Middle frontal gyrus (tissue), 1 donor: ENCODE results near the gene CYP26B1.

Experiments
- DNase-seq: peaks from one replicate; pipeline ENCODE4 v3.0.0-alpha.2; 2015; ENCODE audit warnings: low spot score; ENCODE audit errors: extremely low spot score

The CYP26B1 gene, protein sequence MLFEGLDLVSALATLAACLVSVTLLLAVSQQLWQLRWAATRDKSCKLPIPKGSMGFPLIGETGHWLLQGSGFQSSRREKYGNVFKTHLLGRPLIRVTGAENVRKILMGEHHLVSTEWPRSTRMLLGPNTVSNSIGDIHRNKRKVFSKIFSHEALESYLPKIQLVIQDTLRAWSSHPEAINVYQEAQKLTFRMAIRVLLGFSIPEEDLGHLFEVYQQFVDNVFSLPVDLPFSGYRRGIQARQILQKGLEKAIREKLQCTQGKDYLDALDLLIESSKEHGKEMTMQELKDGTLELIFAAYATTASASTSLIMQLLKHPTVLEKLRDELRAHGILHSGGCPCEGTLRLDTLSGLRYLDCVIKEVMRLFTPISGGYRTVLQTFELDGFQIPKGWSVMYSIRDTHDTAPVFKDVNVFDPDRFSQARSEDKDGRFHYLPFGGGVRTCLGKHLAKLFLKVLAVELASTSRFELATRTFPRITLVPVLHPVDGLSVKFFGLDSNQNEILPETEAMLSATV

DNA sequence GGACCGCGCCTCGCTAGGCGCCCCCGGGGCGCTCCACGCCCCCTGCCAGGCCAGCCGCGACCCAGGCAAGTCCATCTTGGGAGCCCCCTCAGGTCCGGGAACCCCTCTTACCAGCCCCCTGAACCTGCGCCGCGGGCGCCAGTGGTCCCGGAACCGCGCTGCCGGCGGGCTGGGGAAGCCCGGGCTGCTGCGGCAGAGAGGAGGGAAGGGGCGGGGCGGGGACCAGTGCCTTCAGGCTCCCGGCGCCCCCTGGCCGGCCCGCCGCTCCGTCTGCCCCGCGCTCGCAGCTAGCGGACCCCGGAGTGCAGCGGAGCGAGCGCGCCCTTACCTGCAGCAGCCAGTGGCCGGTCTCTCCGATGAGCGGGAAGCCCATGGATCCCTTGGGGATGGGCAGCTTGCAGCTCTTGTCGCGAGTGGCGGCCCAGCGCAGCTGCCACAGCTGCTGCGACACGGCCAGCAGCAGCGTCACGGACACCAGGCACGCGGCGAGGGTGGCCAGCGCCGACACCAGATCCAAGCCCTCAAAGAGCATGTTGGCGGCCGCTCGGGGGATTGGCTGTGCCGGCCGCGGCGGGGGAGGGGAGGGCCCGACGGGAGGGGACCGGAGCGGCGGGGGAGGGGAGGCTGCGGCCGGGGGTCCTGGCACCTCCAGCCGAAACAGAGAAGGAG lies at the start of gene CYP26B1:
CYP26B1 (minus strand) TSS at position 560 of the 669 bp plus-strand sequence; CDS start at position 532, 28 bp downstream.
- no peak for DNase-seq

DNA sequence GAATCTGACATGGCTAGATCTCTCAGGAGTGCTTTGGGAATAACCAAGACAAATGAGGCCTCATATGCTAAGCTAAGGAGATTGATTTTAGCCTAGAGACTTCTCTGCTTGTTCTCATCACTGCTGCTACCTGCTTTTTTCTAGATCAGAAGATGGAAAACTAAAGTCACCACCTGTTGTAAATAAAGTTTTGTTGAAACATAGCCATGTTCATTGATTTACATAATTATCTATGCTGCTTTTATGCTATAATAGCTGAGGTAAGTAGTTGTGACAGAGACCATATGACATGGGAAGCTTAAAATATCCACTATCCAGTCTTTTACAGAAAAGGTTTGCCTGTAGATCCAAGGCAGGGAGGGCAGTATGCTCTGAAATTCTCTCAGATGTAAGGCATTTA lies 46.1 kb upstream of the CYP26B1 start:
- DNase-seq = no peak

DNA sequence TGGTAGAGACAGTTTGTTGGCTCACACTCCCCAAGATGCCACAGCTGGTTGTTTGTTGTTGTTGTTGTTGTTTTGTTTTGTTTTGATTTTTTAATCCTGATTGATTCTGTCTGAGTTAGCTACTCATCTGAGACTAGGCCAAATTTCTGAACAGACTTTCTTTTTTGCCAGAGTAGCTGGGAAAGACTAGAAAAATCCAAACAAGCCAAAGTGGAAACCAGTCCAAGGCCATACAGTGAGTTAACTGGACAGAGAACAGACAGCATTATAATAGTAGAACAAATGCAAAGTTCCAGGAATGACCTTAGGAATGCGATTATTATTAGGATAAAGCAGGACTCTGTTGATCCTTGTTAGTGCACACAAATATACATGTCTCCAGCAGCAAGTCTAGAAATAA lies 43.8 kb upstream of the CYP26B1 start:
- no peak for DNase-seq

DNA sequence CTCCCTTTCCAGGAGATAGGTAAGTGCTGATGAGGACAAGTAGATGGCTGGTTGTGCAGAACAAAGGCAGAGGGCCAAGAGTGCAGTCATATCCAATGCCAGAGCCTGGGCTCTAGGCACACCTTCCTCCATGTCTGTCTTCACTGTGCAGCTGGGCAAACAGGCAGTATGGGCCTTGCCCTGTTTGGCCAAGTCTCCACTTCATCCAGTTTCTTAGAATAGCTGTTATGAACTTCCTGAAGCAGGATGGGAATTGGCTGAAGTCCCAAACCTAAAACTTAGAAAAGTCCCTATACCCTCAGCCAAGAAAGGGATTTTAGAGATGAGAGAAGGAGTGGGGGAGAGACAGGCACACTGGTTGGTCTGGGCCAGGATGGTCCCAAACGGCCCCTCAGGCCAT lies 37.5 kb upstream of the CYP26B1 start:
- no peak for DNase-seq

DNA sequence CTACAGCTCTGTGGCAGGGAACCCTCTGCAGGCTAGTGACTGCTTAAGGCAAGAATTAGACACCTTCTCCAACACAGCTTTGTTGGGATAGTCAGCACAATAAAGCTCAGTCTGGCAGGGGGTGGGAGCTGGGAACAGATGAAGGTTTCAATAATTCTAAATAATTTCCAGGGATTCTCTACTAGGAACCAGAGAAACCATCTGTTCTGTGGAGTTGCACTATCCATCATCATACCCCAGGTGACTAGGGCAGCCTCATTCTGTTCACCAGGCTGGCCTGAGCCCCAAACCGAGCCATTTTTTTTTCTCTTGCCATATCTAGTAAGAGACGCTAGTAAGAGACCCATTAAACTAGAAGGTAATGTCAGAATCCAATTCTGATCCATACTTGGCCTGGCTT lies 35.8 kb upstream of the CYP26B1 start:
- DNase-seq = no peak

DNA sequence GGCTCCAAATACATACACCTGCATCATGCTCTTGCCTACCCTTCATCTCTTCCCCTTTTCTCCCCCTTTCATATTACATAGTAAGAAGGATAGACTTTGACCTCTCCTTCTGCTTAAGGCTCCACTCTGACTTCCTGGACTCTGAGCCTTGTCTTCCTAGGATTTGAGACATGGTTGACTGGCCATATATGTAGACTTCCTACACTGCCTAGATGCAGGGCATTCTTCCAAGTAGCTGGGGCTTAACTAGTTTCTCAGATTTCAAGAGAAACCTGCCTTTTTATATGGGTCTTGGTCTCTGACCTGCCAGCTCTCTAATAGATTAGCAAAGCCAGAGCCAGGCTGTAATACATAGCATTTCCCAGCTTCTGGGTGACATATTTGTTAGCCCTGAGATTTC lies 35.4 kb upstream of the CYP26B1 start:
- DNase-seq = no peak

DNA sequence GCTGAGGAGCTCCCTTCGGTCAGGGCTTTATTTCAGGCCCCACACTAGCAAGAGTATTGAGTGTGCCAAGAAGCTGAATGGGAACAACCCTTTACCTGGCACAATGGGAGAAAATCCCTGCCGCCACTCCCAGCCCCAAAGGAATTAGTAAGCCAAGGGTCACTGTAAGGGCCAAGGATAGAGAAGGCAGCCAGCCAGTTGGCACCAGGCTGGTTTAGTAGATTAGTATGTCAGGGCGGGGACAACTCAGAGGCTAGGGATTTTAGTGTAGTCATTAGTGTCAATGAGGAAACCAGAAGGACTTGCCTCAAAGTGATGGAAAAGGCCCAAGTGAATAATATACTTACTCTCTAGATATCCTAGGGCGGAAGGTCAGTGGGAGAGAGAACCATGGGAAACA lies 34.9 kb upstream of the CYP26B1 start:
- no peak for DNase-seq

DNA sequence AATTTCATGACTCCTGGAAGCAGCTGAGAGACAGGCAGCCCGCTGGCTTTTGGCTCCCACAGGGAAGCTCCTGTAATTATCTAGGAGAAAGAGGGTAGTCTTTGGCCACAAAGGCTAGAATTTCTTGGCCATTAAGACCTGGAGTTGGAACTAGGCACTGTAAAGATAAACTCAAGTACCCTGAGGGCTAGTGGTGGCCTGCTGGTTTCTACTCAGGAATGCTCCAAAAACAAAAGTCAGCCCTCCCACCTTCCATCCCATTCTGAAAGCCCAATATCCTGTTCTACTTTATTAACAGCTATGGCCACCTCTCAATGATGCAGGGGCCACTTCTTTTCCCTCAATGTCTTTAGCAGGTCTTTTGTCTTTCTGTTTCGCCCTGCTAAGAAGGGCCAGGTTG lies 34.0 kb upstream of the CYP26B1 start:
- no peak for DNase-seq

DNA sequence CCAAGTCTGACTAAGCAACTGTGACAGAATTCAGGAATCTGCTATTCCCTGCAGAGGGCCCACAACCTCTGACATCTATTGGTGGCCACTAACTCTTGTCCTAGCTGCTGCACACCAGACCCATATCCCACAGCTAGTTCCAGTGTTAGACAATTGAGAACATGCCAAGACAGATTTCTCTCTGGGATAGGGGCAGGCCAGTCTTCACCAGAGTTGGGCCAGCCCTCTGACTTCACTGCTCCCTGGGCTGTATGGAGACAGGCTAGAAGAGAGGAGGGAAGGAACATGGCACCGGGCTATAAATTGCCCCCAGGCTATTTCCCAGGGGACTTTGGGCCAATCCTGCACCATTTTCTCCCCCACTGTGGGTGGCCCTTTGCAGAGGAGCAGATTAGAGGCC lies 32.7 kb upstream of the CYP26B1 start:
- DNase-seq = no peak

DNA sequence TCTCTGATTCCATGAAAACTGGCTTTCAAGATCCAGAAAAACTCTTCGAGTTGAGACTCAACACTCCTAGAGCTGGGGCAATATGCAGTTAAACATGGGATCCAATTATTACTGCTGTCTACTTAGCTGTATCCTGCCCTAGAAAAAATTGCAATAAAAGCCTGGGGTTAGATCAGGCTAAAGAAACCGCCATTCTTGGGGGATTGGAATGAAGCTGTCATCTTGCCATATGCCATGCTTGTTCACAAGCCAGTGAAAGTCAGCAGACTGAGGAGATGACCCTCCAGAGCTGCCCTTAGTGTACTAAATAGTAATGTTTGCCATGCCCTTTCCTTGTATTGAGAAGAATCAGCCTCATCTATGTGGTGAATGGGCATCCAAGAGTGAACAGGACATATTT lies 30.9 kb upstream of the CYP26B1 start:
- DNase-seq = no peak

DNA sequence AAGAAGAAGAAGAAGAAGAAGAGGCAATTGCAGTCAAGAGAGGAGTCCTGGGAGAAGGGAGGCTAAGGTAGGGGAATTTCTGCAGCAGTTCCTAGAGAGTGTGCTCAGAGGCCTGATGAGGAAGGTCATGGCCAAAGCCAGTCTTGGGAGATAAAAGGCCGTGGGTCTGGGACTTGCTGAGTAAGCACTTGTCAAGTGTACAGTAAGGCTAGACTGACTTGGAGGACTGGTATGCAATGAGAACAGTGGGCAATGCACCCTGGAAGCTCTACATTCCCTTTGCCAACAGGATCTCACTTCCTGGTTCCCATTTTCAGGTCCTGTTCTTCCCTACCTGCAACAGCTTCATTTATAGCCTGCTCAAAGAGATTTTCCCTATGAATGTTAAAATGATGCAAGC lies 28.6 kb upstream of the CYP26B1 start:
- no peak for DNase-seq

DNA sequence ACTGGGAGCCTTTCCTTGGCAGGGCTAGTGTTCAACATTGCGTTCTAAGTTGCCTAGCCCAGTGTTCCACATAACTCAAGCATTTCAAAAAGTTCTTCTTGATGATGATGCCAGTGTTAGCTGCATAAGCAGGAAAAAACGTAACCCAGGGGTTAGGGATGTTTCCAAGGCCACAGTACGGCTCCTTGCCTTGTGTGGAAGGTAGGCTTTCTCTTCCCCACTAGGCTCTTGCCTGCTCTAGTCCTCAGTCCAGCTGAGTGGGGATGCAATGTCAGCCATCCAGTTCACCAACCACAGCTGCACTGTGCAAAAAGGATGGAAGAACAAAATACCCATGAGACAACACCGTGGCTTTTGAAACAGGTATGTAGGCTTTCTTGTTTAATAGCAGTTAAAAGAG lies 28.0 kb upstream of the CYP26B1 start:
- DNase-seq = no peak

DNA sequence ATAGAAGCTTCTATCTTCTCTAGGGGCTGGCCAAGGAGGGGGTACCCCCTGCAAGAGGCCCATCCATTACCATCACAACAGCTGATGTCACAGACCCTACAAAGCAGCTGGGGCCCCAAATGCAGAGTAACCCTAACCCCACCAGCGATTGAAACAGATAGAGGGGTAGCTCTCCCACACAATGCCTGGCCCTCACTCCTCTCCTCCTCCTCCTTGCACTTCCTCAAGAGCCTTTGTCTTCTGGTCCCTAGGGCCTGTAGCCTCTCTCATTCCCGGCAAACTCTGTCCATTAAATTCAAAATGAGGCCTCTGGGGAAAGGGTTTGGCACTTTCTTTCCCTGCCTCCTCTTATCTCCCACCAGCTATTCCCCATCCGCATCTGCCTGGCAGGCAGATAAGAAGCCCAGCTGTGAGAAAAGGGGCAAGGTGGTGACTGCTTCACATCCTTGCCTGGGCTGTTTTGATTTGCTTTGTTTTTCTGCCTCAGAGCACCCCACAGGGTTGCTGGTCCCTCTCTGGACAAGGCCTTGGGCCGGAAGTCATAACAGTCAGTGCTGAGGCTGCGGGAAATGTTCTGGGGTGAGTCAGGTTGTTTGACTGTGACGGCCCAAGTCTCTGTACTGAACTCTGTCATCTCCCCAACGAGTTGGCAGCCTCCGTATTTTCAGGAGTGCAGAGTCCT lies 26.1 kb upstream of the CYP26B1 start:
- no peak for DNase-seq

DNA sequence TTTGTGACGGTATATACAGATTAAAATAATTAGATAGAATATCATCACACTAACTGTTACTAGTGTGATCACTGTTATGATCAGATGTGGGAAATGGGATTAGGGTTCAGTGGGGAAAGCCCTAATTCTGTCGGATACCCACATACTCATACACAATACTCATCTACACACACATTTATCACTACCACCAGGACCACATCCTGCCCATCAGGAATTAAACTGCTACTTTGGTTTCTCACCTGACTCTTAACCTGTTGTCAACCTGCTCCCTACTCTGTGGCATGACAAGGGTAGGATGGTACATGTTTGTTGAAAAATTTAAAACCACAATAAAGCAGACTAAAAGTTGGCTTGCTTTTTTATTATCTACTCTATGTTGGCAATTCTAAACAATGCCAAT lies 24.8 kb upstream of the CYP26B1 start:
- DNase-seq = no peak

DNA sequence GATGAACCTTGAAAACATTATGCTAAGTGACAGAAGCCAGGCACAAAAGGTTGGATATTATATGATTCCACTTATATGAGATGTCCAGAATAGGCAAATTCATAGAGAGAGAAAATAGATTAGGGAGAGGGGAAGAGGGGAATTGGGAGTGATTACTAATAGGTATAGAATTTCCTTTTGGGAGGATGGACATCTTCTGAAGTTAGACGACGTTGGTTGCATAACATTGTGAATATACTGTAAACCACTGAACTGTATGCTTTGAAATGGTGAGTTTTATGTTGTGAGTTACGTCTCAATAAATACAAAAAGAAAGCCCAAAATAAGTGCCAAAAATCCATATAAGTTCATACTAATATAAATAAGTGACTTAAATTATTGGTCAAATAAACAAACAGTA lies 18.6 kb upstream of the CYP26B1 start:
- DNase-seq = no peak

DNA sequence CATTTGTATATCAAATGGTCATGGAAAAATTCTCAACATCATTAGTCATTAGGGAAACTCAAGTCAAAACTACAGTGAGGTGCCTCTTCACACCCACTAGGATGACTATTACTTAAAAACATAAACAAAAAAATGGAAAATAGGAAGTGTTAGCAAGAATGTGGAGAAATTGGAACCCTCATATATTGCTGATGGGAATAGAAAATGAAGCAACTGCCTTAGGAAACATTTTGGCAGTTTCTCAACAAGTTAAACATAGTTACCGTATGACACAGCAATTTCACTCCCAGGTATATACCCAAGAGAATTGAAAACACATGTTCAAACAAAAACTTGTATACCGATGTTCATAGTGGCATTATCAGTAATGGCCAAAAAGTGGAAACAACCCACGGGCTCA lies 18.1 kb upstream of the CYP26B1 start:
- no peak for DNase-seq

DNA sequence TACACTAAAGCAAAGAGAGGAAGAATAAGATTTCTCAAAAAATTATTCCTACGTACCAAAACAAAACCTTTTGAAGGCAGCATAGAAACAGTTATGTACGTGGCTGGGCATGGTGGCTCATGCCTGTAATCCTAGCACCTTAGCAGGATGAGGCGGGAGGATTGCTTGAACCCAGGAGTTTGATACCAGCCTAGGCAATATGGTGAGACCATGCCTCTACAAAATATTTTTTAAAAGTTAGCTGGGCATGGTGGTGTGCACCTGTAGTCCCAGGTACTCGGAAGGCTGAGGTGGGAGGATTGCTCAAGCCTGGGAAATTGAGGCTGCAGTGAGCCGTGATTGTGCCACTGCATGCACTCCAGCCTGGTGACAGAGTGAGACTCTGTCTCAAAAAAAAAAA lies 14.9 kb upstream of the CYP26B1 start:
- no peak for DNase-seq

DNA sequence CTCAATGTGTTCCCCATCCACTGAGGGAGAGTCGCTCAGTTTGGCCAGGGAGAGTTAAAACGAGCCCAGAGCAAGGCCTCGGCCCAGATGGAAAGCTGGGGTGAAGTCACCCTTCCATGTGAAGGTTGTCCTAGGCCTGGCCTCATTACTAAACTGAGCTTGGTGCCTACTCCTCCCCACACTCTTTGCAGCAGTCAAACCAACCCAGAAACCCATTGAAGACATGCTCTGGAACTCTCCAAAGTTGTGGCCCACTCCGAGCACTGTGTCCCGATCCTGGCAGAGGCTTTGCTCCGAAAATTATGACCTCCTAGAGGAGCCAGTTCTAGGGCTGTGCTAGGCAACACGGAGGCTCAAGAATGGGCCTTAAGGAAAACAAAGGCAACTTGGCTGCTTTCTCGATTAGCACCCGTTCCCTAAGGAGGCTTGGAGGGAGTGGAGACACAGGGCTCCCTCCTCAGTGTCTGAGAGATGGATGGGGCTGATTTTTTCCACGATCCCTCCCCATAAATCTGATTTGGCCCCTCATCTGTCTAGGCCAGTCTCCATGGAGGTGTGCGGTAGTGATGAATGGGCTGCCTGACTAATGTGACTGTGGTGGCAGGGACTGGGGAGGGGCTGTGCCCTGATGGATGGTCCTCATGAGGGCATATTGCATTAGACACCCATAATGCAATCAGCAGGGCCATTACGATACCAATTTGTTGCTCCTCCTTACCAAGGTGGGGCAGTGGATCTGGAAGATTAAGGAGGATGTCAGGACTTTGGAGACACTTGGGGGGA lies 11.7 kb upstream of the CYP26B1 start:
- DNase-seq = no peak

DNA sequence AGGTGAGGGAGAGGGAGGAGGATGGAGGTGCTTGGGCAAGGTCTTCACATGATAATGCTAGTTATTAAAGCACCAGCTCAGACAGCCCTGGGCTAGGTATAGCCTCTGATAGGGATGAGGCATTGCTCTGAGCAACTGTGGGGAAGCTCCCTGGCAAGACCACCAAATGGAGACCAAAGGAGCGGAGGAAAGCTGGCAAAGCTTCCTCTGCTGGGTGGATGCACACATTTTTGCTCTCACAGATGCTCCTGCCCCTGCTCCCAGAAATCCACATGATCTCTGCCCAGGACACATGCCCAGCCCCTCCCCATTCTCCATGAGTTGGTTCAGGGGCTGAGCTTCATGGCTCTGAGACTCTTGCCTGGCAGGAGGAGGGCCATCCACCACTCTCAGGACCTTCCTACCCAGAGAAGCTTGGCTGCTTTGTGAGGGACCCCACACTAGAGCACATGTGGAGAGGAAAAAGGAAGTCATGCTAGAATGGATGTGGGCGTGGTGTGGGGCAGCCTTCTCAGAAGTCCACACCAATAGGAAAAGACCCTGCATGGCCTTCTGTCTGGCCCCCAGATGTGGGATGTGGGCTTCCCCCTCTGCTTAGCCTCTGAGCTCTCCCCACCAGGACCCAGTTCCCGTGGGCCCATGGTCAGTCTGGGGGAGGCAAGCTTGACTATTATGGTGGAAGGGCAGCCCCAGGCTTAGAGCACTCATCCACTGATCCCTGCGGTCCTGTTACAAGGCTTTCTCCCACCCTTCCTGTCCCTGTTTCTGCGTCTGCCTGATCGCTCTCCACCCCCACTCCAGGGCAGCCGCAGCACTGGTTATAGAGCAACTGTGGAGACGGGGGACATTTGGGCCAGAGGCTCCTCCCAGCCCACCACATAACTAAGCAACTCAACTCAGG lies 10.5 kb upstream of the CYP26B1 start:
- no peak for DNase-seq

DNA sequence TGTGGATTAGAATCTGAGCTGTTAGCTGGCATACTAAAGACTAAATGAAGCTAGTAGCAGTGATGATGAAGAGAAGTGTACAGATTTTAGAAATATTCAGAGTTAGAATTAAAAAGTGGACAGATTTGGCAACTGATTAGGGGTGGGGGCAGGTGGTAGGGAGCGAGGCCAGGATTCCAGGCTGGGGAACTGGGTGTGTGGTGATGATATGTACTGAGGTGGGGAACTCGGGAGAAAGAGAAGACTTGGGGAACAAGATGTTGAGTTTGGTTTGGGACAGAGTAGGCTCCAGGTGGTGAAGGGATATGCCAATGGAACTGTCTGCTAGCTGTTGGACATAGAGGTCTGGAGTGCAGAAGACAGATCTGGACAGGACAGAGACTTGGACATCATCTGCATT lies 9.2 kb upstream of the CYP26B1 start:
- no peak for DNase-seq
